Measurements from ENCODE around the gene UNC5C.

DNA sequence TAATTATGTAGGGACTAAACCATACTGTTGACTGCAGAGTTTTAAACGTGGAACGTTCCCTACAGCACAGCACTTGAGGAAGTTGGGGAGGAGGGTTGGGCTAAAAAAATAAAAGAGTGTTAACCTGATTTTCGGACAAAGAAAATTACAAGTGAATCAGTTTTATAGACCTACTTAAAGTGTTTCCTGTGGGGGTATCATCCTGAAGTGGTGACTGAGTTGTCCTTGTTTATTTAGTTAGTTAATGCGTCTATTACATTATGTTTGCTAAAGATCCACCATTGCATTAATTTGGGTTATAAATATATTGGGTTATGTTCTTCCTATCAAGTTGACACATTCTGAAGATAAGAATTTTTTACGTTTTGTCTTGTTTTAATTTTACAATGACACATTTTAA is 14.7 kb downstream of the UNC5C start:
- TF ChIP-seq CTCF (IDR thresholded peaks at IDR 0.05) (no peak), EP300 (IDR thresholded peaks at IDR 0.05) (no peak), POLR2AphosphoS5 (IDR thresholded peaks at IDR 0.05) (no peak), POLR2A (IDR thresholded peaks at IDR 0.05; ENCODE audit: low read depth) (no peak)
